H9 (cell line): Measurements from ENCODE around the gene CDK9. TPM values are rescaled to one million over a fixed set of nuclear protein-coding genes. Genes with fewer than 3 reads are reported as not detected.

ENCODE experiments used
- DNase-seq: peaks from one replicate; pipeline ENCODE4 v3.0.0-alpha.2; 2017
- H2AFZ ChIP-seq: one replicate; pipeline ENCODE4 v1.6.1; 2013; ENCODE audit warnings: mild to moderate bottlenecking, low read length, control low read depth, moderate library complexity
- H2AK5ac ChIP-seq: 2 replicates; pipeline ENCODE4 v1.6.1; 2013; ENCODE audit warnings: low read length, control low read depth, mixed read lengths; ENCODE audit not compliant: insufficient read length
- H2BK120ac ChIP-seq: one replicate; pipeline ENCODE4 v1.6.1; 2013; ENCODE audit warnings: low read depth, mild to moderate bottlenecking, low read length, control low read depth, inconsistent platforms; ENCODE audit not compliant: poor library complexity, severe bottlenecking
- H2BK12ac ChIP-seq: 2 replicates; pipeline ENCODE4 v1.6.1; 2013; ENCODE audit warnings: low read length, control low read depth, mixed read lengths, low read depth; ENCODE audit not compliant: insufficient read length
- H2BK15ac ChIP-seq: 2 replicates; pipeline ENCODE4 v1.6.1; 2013; ENCODE audit warnings: low read depth, low read length, control low read depth
- H2BK20ac ChIP-seq: one replicate; pipeline ENCODE4 v1.6.1; 2013; ENCODE audit warnings: low read depth, mild to moderate bottlenecking, low read length, control low read depth, inconsistent platforms; ENCODE audit not compliant: poor library complexity, severe bottlenecking
- H2BK5ac ChIP-seq: 2 replicates; pipeline ENCODE4 v1.6.1; 2013; ENCODE audit warnings: low read length, control low read depth, mixed read lengths; ENCODE audit not compliant: insufficient read length
- H3K14ac ChIP-seq: 2 replicates; pipeline ENCODE4 v1.6.1; 2013; ENCODE audit warnings: low read length, control low read depth; ENCODE audit not compliant: insufficient read depth
- H3K18ac ChIP-seq: 2 replicates; pipeline ENCODE4 v1.6.1; 2013; ENCODE audit warnings: low read depth, mild to moderate bottlenecking, mixed read lengths, low read length, control low read depth; ENCODE audit not compliant: insufficient read length
- H3K23ac ChIP-seq: 2 replicates; pipeline ENCODE4 v1.6.1; 2013; ENCODE audit warnings: low read length, control low read depth, mixed read lengths, low read depth; ENCODE audit not compliant: insufficient read length
- H3K23me2 ChIP-seq: 2 replicates; pipeline ENCODE4 v1.6.1; 2013; ENCODE audit warnings: low read depth, mild to moderate bottlenecking, mixed read lengths, low read length, control low read depth; ENCODE audit not compliant: insufficient read length, poor library complexity, severe bottlenecking
- H3K27ac ChIP-seq: 2 replicates; pipeline ENCODE4 v1.5.1; 2013; ENCODE audit warnings: low read length, control low read depth, mixed read lengths, low read depth; ENCODE audit not compliant: insufficient read length
- H3K27me3 ChIP-seq: 2 replicates; pipeline ENCODE4 v1.6.1; 2013; ENCODE audit warnings: low read length, control low read depth, inconsistent platforms; ENCODE audit not compliant: insufficient read depth
- H3K4ac ChIP-seq: 2 replicates; pipeline ENCODE4 v1.6.1; 2013; ENCODE audit warnings: low read depth, mild to moderate bottlenecking, control low read depth, inconsistent platforms, low read length, moderate library complexity
- H3K4me1 ChIP-seq: 2 replicates; pipeline ENCODE4 v1.6.1; 2013; ENCODE audit warnings: low read length, control low read depth, inconsistent platforms; ENCODE audit not compliant: insufficient read depth
- H3K4me2 ChIP-seq: 2 replicates; pipeline ENCODE4 v1.6.1; 2013; ENCODE audit warnings: low read length, control low read depth, mixed read lengths; ENCODE audit not compliant: insufficient read length, insufficient read depth
- H3K56ac ChIP-seq: 2 replicates; pipeline ENCODE4 v1.6.1; 2013; ENCODE audit warnings: low read depth, mild to moderate bottlenecking, mixed read lengths, low read length, control low read depth; ENCODE audit not compliant: insufficient read length
- H3K79me1 ChIP-seq: 2 replicates; pipeline ENCODE4 v1.6.1; 2013; ENCODE audit warnings: low read depth, mild to moderate bottlenecking, moderate library complexity, low read length, control low read depth, inconsistent platforms; ENCODE audit not compliant: insufficient read depth, poor library complexity, severe bottlenecking
- H3K79me2 ChIP-seq: 2 replicates; pipeline ENCODE4 v1.6.1; 2013; ENCODE audit warnings: low read length, control low read depth, inconsistent platforms; ENCODE audit not compliant: insufficient read depth
- H3K9ac ChIP-seq: 2 replicates; pipeline ENCODE4 v1.6.1; 2013; ENCODE audit warnings: low read length, control low read depth, mixed read lengths; ENCODE audit not compliant: insufficient read length; ENCODE audit errors: extremely low read depth
- H3K9me3 ChIP-seq: one replicate; pipeline ENCODE4 v1.6.1; 2013; ENCODE audit warnings: low read depth, low read length, inconsistent platforms; ENCODE audit not compliant: control insufficient read depth
- H3T11ph ChIP-seq: one replicate; pipeline ENCODE4 v1.6.1; 2013; ENCODE audit warnings: mild to moderate bottlenecking, low read length, control low read depth, inconsistent platforms
- H4K20me1 ChIP-seq: one replicate; pipeline ENCODE4 v1.6.1; 2013; ENCODE audit not compliant: control insufficient read depth, insufficient read length, insufficient read depth
- H4K5ac ChIP-seq: 2 replicates; pipeline ENCODE4 v1.6.1; 2013; ENCODE audit warnings: low read depth, mild to moderate bottlenecking, mixed read lengths, low read length, control low read depth; ENCODE audit not compliant: insufficient read length
- H4K8ac ChIP-seq: replicated peaks from 2 replicates; pipeline ENCODE4 v1.6.1; 2013; ENCODE audit warnings: low read length, control low read depth, mixed read lengths, low read depth; ENCODE audit not compliant: insufficient read length
- H4K91ac ChIP-seq: 2 replicates; pipeline ENCODE4 v1.6.1; 2013; ENCODE audit warnings: low read depth, mild to moderate bottlenecking, moderate library complexity, mixed read lengths, low read length, control low read depth; ENCODE audit not compliant: insufficient read length
- H3K27ac Mint-ChIP-seq, 3 experiments: 2 replicates in 2 of 3; 3 replicates in 1 of 3; pipeline ENCODE4 v1.8.0; 2020 to 2021; ENCODE audit warnings: mixed read lengths in 3 of 3, mild to moderate bottlenecking in 1 of 3, moderate library complexity in 1 of 3
- H3K27me3 Mint-ChIP-seq: 2 replicates; pipeline ENCODE4 v1.8.0; 2021; ENCODE audit warnings: low read depth, mild to moderate bottlenecking, moderate library complexity, mixed read lengths
- H3K36me3 Mint-ChIP-seq, 3 experiments: 2 replicates in 2 of 3; 3 replicates in 1 of 3; pipeline ENCODE4 v1.8.0; 2020 to 2021; ENCODE audit warnings: low read depth in 3 of 3, mixed read lengths in 3 of 3; ENCODE audit not compliant: insufficient read depth in 1 of 3
- H3K4me1 Mint-ChIP-seq, 2 experiments: 2 replicates each; pipeline ENCODE4 v1.8.0; 2020; ENCODE audit warnings: mixed read lengths in 2 of 2
- H3K4me3 Mint-ChIP-seq, 2 experiments: 2 replicates in 1 of 2; 3 replicates in 1 of 2; pipeline ENCODE4 v1.8.0; 2020 to 2021; ENCODE audit warnings: mild to moderate bottlenecking in 2 of 2, mixed read lengths in 2 of 2, moderate library complexity in 1 of 2
- H3K9me3 Mint-ChIP-seq, 2 experiments: 2 replicates in 1 of 2; 3 replicates in 1 of 2; pipeline ENCODE4 v1.8.0; 2020; ENCODE audit warnings: mild to moderate bottlenecking in 2 of 2, mixed read lengths in 2 of 2, moderate library complexity in 1 of 2
- WGBS: extraction: QIAGEN DNeasy Blood & Tissue Kit; methylation state at CpG from one replicate; pipeline ENCODE4 v1.1.7; 2013; ENCODE audit warnings: missing lambda C conversion rate, low lambda C conversion rate, mixed read lengths; ENCODE audit not compliant: insufficient read length; ENCODE audit errors: extremely low coverage; 5-methylcytosine and 5-hydroxymethylcytosine counted together
- total RNA-seq: library from RNA; stranded (reverse); gene quantifications from 2 replicates; pipeline ENCODE4 v1.2.1, GENCODE V29; 2021
- TF ChIP-seq, protein P1 (sequence below): fragments of 200-600 bp; sonication (generic); conservative IDR thresholded peaks from 3 replicates; pipeline ENCODE4 v1.8.0; 2021; ENCODE audit warnings: antibody characterized with exemption, mild to moderate bottlenecking

Gene CDK9
- total RNA-seq, 1 experiment from 2014 or later = 85.7 TPM

DNA sequence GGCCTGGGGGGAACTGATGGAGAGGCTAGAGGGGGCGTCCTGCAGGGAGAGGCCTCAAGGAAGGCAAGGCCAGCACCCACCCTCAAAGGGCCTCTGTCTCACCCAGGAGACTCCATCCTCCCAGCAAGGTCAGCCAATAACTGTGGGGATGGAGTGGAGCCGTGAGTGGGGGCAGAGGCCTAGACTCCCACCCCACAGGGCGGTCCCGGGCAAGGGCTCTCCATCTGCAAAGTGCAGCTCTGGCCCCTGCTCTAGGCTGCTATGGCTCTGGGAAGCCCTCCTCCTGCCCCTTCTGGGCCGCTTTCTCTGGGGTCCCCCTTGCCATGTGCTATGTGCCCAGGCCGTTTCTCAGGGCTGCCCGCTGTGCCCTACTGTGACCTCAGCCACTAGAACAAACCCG, 30.9 kb downstream of the CDK9 start:
- Mint-ChIP-seq H3K4me1 (no peaks in the 10 kb centered on the region), H3K27me3 (no peaks in the 10 kb centered on the region), H3K9me3 (no peaks in the 10 kb centered on the region), H3K4me3 (no peak overlapping the region), H3K27ac (peak overlapping the region in 2 of 3 experiments; percentile 34 to 57; a peak in 2 of 7 replicates), H3K36me3 (peaks cover 0 to 41% (median 33%) of the 10 kb centered on the region in 3 experiments; a peak in 5 of 7 replicates)
- Histone ChIP-seq H2BK20ac (no peak overlapping the region), H3K9me3 (no peaks in the 10 kb centered on the region), H2BK15ac (no peak overlapping the region), H2AFZ (no peak overlapping the region), H2BK5ac (no peak overlapping the region), H4K20me1 (no peaks in the 10 kb centered on the region), H3K18ac (no peak overlapping the region), H4K91ac (no peak overlapping the region), H3K4me2 (no peak overlapping the region), H4K8ac (no peak overlapping the region), H3K27me3 (no peaks in the 10 kb centered on the region), H2BK12ac (no peak overlapping the region), H2AK5ac (no peak overlapping the region), H3K79me1 (no peaks in the 10 kb centered on the region), H3K4me1 (no peaks in the 10 kb centered on the region), H3K14ac (no peak overlapping the region), H2BK120ac (no peak overlapping the region), H3K79me2 (no peaks in the 10 kb centered on the region), H3T11ph (no peak overlapping the region), H3K9ac (no peak overlapping the region), H3K56ac (no peak overlapping the region), H3K23me2 (no peaks in the 10 kb centered on the region), H3K23ac (no peak overlapping the region), H3K4ac (no peak overlapping the region), H4K5ac (no peak overlapping the region), H3K27ac (no peak overlapping the region)
- no CpG with 5 or more reads among the region's 8 CpGs for WGBS
- no peak for DNase-seq
- TF ChIP-seq, protein P1, sequence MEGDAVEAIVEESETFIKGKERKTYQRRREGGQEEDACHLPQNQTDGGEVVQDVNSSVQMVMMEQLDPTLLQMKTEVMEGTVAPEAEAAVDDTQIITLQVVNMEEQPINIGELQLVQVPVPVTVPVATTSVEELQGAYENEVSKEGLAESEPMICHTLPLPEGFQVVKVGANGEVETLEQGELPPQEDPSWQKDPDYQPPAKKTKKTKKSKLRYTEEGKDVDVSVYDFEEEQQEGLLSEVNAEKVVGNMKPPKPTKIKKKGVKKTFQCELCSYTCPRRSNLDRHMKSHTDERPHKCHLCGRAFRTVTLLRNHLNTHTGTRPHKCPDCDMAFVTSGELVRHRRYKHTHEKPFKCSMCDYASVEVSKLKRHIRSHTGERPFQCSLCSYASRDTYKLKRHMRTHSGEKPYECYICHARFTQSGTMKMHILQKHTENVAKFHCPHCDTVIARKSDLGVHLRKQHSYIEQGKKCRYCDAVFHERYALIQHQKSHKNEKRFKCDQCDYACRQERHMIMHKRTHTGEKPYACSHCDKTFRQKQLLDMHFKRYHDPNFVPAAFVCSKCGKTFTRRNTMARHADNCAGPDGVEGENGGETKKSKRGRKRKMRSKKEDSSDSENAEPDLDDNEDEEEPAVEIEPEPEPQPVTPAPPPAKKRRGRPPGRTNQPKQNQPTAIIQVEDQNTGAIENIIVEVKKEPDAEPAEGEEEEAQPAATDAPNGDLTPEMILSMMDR = no peak
